Activated CD4-positive, alpha-beta T cell treated with anti-CD3 and anti-CD28 coated beads, Interleukin-2, amount 10 ng/mL, durations not matched to agents 7 days and 5 days (primary cell): Measurements from ENCODE around the gene ZACN. TPM values are rescaled to one million over a fixed set of nuclear protein-coding genes. Genes with fewer than 3 reads are reported as not detected.
"Not testable (repeated sequence)": the region's sequence is repeated elsewhere in the genome, so short reads cannot be mapped to it uniquely, and the experiment has no call there.

ENCODE experiments used
- CTCF ChIA-PET: fragments of 350-600 bp; sonication (Branson Sonifier 250); formaldehyde crosslinking; loops from one replicate; lab custom pipeline; 2021; ENCODE audit warnings: antibody characterized with exemption; lab: Charles Lee
- POLR2A ChIA-PET: fragments of 350-600 bp; sonication (Branson Sonifier 250); formaldehyde crosslinking; loops from one replicate; lab custom pipeline; 2021; ENCODE audit warnings: antibody characterized with exemption; lab: Charles Lee
- DNase-seq: peaks from one replicate; pipeline ENCODE4 v3.0.0-alpha.2; 2020
- H3K27ac Mint-ChIP-seq: one replicate; pipeline ENCODE4 v1.8.0; 2021; ENCODE audit warnings: mild to moderate bottlenecking, moderate library complexity, mixed read lengths
- H3K27me3 Mint-ChIP-seq: one replicate; pipeline ENCODE4 v1.8.0; 2021; ENCODE audit warnings: mixed read lengths
- H3K36me3 Mint-ChIP-seq: one replicate; pipeline ENCODE4 v1.8.0; 2021; ENCODE audit warnings: low read depth, mixed read lengths
- H3K4me1 Mint-ChIP-seq: one replicate; pipeline ENCODE4 v1.8.0; 2021; ENCODE audit warnings: mixed read lengths
- H3K4me3 Mint-ChIP-seq: one replicate; pipeline ENCODE4 v1.8.0; 2021; ENCODE audit warnings: mild to moderate bottlenecking, moderate library complexity, mixed read lengths
- H3K9me3 Mint-ChIP-seq: one replicate; pipeline ENCODE4 v1.8.0; 2021; ENCODE audit warnings: mixed read lengths
- total RNA-seq, 2 experiments: library from RNA; stranded (reverse); gene quantifications; one replicate each; pipeline ENCODE4 v1.2.3, GENCODE V29; 2021

The ZACN gene
- total RNA-seq, 2 experiments from 2014 or later = 0.27 TPM; not detected in 1

DNA sequence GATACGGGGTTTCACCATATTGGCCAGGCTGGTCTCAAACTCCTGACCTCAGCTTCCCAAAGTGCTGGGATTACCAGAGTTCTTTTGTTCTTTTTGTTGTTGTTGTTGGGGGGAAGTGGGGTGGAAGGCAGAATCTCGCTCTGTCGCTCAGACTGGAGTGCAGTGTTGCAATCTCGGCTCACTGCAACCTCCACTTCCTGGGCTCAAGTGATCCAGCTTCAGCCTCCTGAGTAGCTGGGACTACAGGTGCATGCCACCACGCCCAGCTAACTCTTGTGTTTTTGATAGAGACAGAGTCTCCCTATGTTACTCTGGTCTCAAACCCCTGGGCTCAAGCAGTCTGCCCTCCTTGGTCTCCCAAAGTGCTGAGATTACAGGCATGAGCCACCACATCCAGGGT is 612 bp upstream of the ZACN start:
- H3K4me3 Mint-ChIP-seq, H3K36me3 Mint-ChIP-seq, H3K27ac Mint-ChIP-seq, H3K9me3 Mint-ChIP-seq, DNase-seq: not testable (repeated sequence)
- peaks cover 51% of the 10 kb centered on the region for H3K27me3 Mint-ChIP-seq
- ChIA-PET CTCF (interaction anchor here (1.4 to 2.1 kb wide), 2 partner anchors 11 to 201 kb away, joined by 5 to 9 read pairs; no protein-coding TSS in a partner anchor), POLR2A (interaction anchor here (0.6 kb wide), 1 partner anchor 46 kb away, joined by 4 read pairs; no protein-coding TSS in a partner anchor)
- H3K4me1 Mint-ChIP-seq = peaks cover 27% of the 10 kb centered on the region

DNA sequence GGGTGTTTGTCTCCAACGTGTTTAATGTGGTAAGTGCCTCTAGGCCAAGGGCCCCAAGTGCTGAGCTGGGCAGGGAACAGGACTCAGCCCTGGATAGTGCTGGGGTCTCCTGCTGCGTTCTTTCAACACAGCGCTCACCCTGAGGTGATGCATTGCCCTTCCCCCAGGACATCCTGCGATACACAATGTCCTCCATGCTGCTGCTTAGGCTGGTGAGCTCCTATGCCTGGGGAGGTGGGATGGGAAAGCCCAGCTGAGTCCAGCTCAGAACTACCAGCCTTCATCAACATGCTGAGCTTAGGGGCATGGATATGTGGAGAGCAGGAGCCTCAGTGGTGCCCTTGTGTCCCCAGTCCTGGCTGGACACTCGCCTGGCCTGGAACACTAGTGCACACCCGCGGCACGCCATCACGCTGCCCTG is 563 bp downstream of the ZACN start:
- H3K9me3 Mint-ChIP-seq = no peaks in the 10 kb centered on the region
- H3K27ac Mint-ChIP-seq = no peak overlapping the region
- DNase-seq = no peak
- peaks cover 26% of the 10 kb centered on the region for H3K4me1 Mint-ChIP-seq
- H3K27me3 Mint-ChIP-seq = peaks cover 45% of the 10 kb centered on the region
- peaks cover 9% of the 10 kb centered on the region for H3K36me3 Mint-ChIP-seq
- ChIA-PET CTCF (interaction anchor here (1.2 to 2.1 kb wide), 3 partner anchors 10 to 200 kb away, joined by 4 to 9 read pairs (median 5); no protein-coding TSS in a partner anchor), POLR2A (no interaction called here)
- no peak overlapping the region for H3K4me3 Mint-ChIP-seq

DNA sequence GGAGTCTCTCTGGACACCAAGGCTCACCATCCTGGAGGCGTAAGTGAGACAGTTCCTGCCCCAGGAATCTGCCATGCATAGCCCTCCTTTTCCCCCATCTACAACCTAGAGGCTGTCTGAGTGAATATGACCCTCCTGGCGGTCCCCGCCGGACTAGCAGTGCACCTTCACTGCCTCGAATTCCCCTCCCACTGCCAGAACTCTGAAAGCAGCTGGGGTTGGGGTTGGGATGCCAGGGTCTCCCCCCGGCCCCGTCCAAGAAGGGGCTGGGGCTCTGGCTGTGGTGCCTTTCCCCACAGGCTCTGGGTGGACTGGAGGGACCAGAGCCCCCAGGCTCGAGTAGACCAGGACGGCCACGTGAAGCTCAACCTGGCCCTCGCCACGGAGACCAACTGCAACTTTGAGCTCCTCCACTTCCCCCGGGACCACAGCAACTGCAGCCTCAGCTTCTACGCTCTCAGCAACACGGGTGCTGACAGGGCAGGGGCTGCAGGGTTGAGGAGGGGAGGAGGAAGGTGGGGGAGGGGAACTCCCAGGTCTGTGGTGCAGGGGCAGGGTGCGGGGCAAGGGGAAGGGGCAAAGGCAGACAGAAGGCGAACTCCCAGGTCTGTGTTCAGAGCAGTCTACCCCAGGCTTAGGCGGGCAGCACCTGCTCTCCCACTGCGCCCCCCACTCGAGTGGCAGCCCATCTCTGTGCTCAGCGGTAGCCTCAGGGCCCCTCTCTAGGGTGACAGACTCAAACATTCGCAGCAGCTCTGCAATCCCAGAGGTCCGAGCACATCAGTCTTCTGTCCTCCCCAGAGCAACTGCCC is 1.2 kb downstream of the ZACN start:
- ChIA-PET POLR2A (no interaction called here), CTCF (interaction anchor here (1.2 to 2.1 kb wide), 2 partner anchors 9 to 153 kb away, joined by 4 to 9 read pairs; no protein-coding TSS in a partner anchor)
- Mint-ChIP-seq H3K27me3 (peaks cover 40% of the 10 kb centered on the region), H3K4me1 (peaks cover 22% of the 10 kb centered on the region), H3K9me3 (no peaks in the 10 kb centered on the region), H3K36me3 (peaks cover 9% of the 10 kb centered on the region), H3K4me3 (no peak overlapping the region), H3K27ac (no peak overlapping the region)
- DNase-seq = no peak

DNA sequence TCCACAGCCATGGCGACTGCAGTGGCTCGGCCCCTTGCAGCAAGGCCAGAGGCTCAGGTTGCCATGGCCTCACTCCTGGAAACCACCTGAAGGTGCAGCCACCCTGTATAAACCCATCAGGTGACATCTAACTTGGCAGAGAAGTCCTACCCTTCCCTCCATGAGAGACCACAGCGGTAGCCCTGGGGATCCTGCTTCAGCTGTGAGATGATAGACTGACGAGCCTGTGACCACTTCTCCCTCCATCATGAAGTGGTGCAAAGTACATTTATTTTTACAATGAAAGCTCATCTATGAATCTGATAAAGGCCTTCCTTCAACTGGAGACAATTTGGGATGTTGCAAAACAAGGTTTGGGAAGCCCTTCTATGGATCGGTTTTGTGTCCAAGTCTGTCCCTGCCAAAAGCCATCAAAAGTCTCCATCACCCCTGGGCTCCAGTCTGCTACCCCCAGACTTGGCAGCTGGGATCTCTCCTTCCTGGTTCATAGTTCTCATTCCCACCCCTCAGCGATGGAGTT is 1.8 kb downstream of the ZACN start:
- no peak for DNase-seq
- CTCF ChIA-PET = interaction anchor here (2.1 kb wide), 1 partner anchor 8 kb away, joined by 9 read pairs; no protein-coding TSS in a partner anchor
- Mint-ChIP-seq H3K4me3 (no peak overlapping the region), H3K4me1 (peaks cover 15% of the 10 kb centered on the region), H3K27me3 (peaks cover 34% of the 10 kb centered on the region), H3K27ac (no peak overlapping the region), H3K36me3 (peaks cover 9% of the 10 kb centered on the region), H3K9me3 (no peaks in the 10 kb centered on the region)
- POLR2A ChIA-PET = no interaction called here

DNA sequence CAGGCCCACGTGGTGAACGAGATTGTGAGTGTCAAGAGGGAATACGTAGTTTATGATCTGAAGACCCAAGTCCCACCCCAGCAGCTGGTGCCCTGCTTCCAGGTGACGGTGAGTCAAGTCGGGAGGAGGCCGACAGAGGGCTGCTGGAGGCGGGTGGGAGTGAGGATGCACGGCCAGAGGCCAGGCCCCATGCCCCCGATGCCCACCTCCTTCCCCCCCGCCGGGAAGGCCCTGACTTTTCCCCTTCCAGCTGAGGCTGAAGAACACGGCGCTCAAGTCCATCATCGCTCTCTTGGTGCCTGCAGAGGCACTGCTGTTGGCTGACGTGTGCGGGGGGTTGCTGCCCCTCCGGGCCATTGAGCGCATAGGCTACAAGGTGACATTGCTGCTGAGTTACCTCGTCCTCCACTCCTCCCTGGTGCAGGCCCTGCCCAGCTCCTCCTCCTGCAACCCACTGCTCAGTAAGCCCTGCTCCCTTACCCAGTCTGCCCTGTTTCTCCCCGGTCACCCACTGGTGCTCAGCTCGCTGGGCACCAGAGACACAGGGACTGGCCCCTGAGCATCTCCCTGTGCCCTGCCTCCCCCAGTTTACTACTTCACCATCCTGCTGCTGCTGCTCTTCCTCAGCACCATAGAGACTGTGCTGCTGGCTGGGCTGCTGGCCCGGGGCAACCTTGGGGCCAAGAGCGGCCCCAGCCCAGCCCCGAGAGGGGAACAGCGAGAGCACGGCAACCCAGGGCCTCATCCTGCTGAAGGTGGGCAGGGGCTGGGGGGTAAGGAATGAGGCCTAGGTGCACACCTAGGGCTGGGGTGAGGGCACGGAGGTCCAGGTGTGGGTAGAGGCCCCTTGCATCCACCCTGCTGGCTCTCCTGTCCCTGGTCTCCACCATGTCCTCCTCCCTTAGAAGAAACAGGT is 2.6 kb downstream of the ZACN start:
- peaks cover 9% of the 10 kb centered on the region for H3K36me3 Mint-ChIP-seq
- H3K27ac Mint-ChIP-seq = no peak overlapping the region
- H3K4me1 Mint-ChIP-seq = peaks cover 9% of the 10 kb centered on the region
- no peak for DNase-seq
- H3K27me3 Mint-ChIP-seq = peaks cover 27% of the 10 kb centered on the region
- POLR2A ChIA-PET = no interaction called here
- CTCF ChIA-PET = interaction anchor here (0.6 to 1.0 kb wide), 2 partner anchors 31 to 199 kb away, joined by 3 to 4 read pairs; no protein-coding TSS in a partner anchor
- H3K4me3 Mint-ChIP-seq = no peak overlapping the region
- no peaks in the 10 kb centered on the region for H3K9me3 Mint-ChIP-seq

DNA sequence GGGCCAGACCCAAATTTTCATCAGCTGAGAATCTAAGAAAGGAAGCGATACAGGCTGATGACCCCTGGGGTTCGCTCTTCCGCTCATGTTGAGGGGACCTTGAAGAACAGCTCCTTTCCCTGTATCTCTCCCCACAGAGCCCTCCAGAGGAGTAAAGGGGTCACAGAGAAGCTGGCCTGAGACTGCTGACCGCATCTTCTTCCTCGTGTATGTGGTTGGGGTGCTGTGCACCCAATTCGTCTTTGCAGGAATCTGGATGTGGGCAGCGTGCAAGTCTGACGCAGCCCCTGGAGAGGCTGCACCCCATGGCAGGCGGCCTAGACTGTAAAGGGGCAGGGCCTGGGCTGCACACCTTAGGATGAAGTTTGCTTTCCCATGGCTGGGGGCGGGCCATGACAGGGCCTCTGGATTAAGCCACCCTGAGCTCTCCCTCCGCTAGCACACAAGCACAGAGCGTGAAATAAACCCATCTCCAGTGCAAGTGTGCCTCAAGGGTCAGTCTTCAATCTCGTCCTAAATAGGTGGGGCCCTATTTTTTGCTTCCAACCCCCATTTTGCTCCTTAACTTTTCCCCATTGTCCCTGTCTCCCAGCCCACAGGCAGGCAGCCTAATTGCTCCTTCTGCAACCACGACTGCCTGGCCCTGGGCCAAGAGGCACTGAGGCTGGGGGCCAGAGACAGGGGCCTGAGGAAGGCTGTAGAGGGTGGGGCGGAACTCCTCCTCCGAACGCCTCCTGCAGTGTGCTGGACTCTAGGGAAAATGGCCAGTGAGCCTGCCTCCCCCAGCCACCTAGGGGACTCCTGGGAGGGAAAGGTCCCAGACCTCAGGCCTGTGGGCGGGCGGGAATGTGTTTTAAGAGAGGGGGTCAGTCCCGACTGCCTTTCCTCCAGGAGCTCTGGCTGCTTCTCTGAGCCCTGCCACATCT is 3.6 kb downstream of the ZACN start:
- DNase-seq = no peak
- Mint-ChIP-seq H3K4me3 (no peak overlapping the region), H3K9me3 (no peaks in the 10 kb centered on the region), H3K36me3 (peaks cover 11% of the 10 kb centered on the region), H3K4me1 (peaks cover 2% of the 10 kb centered on the region), H3K27me3 (peaks cover 16% of the 10 kb centered on the region), H3K27ac (no peak overlapping the region)
- ChIA-PET CTCF (interaction anchor here (0.8 to 1.0 kb wide), 2 partner anchors 19 to 197 kb away, joined by 4 read pairs; no protein-coding TSS in a partner anchor), POLR2A (no interaction called here)

DNA sequence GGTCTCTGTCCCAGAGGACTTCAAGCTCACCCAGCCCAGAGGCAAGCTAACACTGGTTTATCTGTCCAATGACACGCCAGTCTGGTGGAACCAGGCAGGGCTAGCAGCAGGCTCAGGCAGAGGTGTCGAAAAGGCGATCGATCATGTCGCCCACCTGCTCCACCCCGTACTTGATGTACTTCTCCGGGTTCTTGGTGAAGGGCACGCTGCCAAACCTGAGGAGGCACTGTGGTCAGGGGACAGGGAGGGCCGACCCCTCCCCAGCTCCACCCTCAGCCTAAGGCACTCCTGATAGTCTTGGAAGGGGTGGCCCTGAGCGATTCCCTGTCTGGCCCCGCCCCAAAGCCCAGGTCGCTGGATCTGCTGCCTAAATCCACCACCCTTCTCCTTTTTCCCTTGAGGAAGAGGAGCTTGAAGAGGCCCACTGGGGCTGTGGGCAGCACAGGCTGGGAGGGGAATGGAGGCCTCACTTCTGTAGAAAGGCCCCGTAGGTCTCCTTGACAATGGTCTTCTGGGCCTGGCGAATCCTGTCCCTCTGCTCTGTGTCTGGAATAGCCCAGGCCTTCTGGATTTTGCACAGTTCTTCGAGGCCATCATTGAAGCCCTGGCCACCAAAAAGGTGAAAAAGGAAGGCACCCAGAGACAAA is 4.7 kb downstream of the ZACN start:
- Mint-ChIP-seq H3K9me3 (no peaks in the 10 kb centered on the region), H3K27me3 (peaks cover 9% of the 10 kb centered on the region), H3K4me3 (no peak overlapping the region), H3K36me3 (peaks cover 14% of the 10 kb centered on the region), H3K4me1 (no peaks in the 10 kb centered on the region), H3K27ac (no peak overlapping the region)
- no peak for DNase-seq
- ChIA-PET POLR2A (no interaction called here), CTCF (interaction anchor here (0.8 to 1.3 kb wide), 2 partner anchors 12 to 20 kb away, joined by 4 to 5 read pairs; partner anchors contain the start of gene SRP68)

DNA sequence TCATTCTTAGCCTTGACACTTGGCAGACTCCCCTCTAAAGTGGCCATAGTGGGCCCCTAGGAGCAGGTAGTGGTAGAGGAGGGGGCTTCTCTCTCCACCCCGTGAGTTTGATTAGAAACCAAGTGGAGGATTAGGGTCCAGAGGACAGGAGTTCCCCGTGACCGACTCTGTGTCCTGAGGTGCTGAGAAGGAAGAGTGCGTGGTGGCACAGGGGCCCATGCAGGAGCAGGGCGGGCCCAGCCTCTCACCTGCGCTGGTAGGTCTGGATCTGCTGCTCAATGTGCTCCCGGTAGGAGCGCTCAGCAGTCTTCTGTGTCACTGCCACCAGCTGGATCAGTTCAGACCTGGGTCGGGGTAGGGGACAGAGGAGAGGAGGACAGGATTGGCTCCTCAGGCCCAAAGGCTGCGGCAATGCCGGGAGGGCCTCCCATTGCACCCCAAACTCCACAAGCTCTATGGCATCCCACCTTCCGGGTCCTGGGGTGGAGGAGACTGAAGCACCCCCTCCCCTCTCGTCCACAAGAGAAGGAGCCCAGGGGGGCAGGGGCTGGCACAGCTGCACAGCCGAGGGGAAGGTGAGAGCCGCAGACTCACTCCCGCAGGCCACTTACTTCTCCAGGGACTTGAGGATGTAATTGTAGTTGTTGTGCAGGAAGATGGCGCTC is 6.2 kb downstream of the ZACN start:
- no peak overlapping the region for H3K4me3 Mint-ChIP-seq
- CTCF ChIA-PET = interaction anchor here (0.8 kb wide), 1 partner anchor 26 kb away, joined by 3 read pairs; no protein-coding TSS in a partner anchor
- POLR2A ChIA-PET = interaction anchor here (0.6 kb wide), 1 partner anchor 39 kb away, joined by 3 read pairs; no protein-coding TSS in a partner anchor
- H3K27me3 Mint-ChIP-seq = no peaks in the 10 kb centered on the region
- no peak for DNase-seq
- no peaks in the 10 kb centered on the region for H3K9me3 Mint-ChIP-seq
- H3K4me1 Mint-ChIP-seq = no peaks in the 10 kb centered on the region
- H3K36me3 Mint-ChIP-seq = peaks cover 22% of the 10 kb centered on the region
- H3K27ac Mint-ChIP-seq = no peak overlapping the region

DNA sequence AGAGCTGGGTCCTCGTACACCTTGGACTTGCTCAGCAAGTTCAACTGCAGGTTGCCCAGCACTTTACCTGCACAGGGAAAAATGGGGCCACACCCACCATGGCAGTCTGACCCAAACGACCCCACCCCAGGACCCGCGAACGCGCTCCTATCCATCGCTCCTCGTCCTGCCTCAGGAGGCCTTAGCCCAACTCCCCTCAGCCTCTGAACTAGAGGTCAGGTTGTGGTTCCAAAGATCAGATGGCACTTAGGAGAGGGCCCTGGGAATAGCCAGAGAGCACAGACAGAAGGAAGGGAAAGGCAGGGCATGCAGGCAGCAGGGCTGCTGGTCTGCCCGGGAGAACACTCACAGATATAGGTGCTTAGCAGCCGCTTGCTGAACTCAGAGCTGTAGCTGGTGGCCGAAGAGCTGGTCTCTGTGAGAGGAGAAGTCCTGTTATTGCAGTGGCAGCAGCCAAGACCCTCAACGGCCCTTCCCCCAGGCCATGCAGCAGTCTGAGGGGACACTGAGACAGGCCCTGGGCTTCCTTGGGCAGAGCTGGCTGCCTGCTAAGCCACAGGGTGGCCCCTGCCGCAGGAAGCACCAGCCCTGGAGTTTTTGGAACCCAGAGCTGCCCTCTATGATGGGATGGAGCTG is 6.9 kb downstream of the ZACN start:
- H3K36me3 Mint-ChIP-seq = peaks cover 22% of the 10 kb centered on the region
- POLR2A ChIA-PET = interaction anchor here (0.5 to 0.6 kb wide), 2 partner anchors 39 to 210 kb away, joined by 3 read pairs; no protein-coding TSS in a partner anchor

DNA sequence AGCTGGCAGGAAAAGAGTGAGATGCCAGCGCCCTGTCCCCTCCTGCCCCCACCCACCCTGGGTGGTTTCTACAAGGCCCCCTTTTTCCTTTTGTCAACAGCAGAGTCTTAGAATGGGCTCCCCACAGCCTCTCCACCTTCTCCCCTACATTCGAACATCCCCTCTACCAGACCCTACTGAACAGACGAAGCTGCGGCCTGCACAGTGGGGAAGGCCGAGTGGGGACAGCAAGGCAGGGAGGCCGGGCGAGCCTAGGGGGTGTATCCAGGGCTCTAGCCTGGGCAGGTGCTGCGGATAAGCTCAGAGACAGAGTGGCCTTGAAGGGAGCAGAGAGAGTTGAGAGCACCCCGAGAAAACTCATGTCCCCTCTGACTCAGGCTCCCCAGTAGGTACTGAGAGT is 7.4 kb downstream of the ZACN start:
- no peak for DNase-seq
- Mint-ChIP-seq H3K4me3 (no peak overlapping the region), H3K4me1 (no peaks in the 10 kb centered on the region), H3K9me3 (no peaks in the 10 kb centered on the region), H3K27me3 (no peaks in the 10 kb centered on the region), H3K27ac (no peak overlapping the region), H3K36me3 (peaks cover 22% of the 10 kb centered on the region)
- CTCF ChIA-PET = interaction anchor here (0.7 to 1.3 kb wide), 2 partner anchors 9 to 35 kb away, joined by 3 read pairs; no protein-coding TSS in a partner anchor
- POLR2A ChIA-PET = interaction anchor here (0.5 to 0.6 kb wide), 2 partner anchors 45 to 209 kb away, joined by 3 read pairs; no protein-coding TSS in a partner anchor

More for the DNA sequence above, 6.9 kb downstream of the ZACN start:
- Mint-ChIP-seq H3K27me3 (no peaks in the 10 kb centered on the region), H3K4me1 (no peaks in the 10 kb centered on the region), H3K27ac (no peak overlapping the region), H3K4me3 (no peak overlapping the region), H3K9me3 (no peaks in the 10 kb centered on the region)
- no peak for DNase-seq
- CTCF ChIA-PET = interaction anchor here (0.8 to 1.3 kb wide), 2 partner anchors 8 to 27 kb away, joined by 3 read pairs; no protein-coding TSS in a partner anchor
